Astrocyte (in vitro differentiated cells and primary cell): Measurements from ENCODE around the gene KLK12. TPM values are rescaled to one million over a fixed set of nuclear protein-coding genes. Genes with fewer than 3 reads are reported as not detected.

Experiments used
- DNase-seq: peaks from one replicate; pipeline ENCODE4 v3.0.0-alpha.2; 2010; ENCODE audit warnings: low read depth
- FAIRE-seq: peaks from 2 replicates; lab custom pipeline; 2011; peaks lifted over from hg19 to GRCh38; lab: Jason Lieb, UNC
- H2AFZ ChIP-seq: 2 replicates; pipeline ENCODE4 v1.6.0; 2012; ENCODE audit warnings: low read depth, low read length, inconsistent platforms
- H3K27ac ChIP-seq: 2 replicates; pipeline ENCODE4 v1.5.1; 2011; ENCODE audit warnings: low read depth, low read length, inconsistent platforms
- H3K27me3 ChIP-seq: 2 replicates; pipeline ENCODE4 v1.6.0; 2011; ENCODE audit warnings: low read length, inconsistent platforms; ENCODE audit not compliant: insufficient read depth
- H3K36me3 ChIP-seq: 2 replicates; pipeline ENCODE4 v1.5.1; 2011; ENCODE audit warnings: low read length, inconsistent platforms; ENCODE audit not compliant: insufficient read depth
- H3K4me1 ChIP-seq: 2 replicates; pipeline ENCODE4 v1.5.1; 2011; ENCODE audit warnings: low read length, inconsistent platforms; ENCODE audit not compliant: insufficient read depth
- H3K4me2 ChIP-seq: 2 replicates; pipeline ENCODE4 v1.6.0; 2012; ENCODE audit warnings: low read length, inconsistent platforms
- H3K4me3 ChIP-seq: 2 replicates; pipeline ENCODE4 v1.5.1; 2011; ENCODE audit warnings: low read depth, mild to moderate bottlenecking, low read length, inconsistent platforms; ENCODE audit not compliant: insufficient read depth
- H3K79me2 ChIP-seq: 2 replicates; pipeline ENCODE4 v1.6.0; 2012; ENCODE audit warnings: mild to moderate bottlenecking, low read length, inconsistent platforms; ENCODE audit not compliant: insufficient read depth
- H3K9ac ChIP-seq: 2 replicates; pipeline ENCODE4 v1.6.0; 2012; ENCODE audit warnings: mild to moderate bottlenecking, low read length, inconsistent platforms
- H3K9me3 ChIP-seq: 2 replicates; pipeline ENCODE4 v1.5.1; 2012; ENCODE audit warnings: low read depth, mild to moderate bottlenecking, low read length, inconsistent platforms; ENCODE audit not compliant: insufficient read depth
- H4K20me1 ChIP-seq: 2 replicates; pipeline ENCODE4 v1.6.0; 2012; ENCODE audit warnings: low read length, inconsistent platforms; ENCODE audit not compliant: insufficient read depth
- H3K27ac Mint-ChIP-seq: one replicate; pipeline ENCODE4 v1.8.0; 2021; ENCODE audit warnings: mild to moderate bottlenecking, mixed read lengths; ENCODE audit not compliant: unreplicated experiment
- H3K27me3 Mint-ChIP-seq: one replicate; pipeline ENCODE4 v1.8.0; 2021; ENCODE audit warnings: low read depth, mixed read lengths; ENCODE audit not compliant: unreplicated experiment
- H3K36me3 Mint-ChIP-seq: one replicate; pipeline ENCODE4 v1.8.0; 2021; ENCODE audit warnings: low read depth, mixed read lengths; ENCODE audit not compliant: unreplicated experiment
- H3K4me1 Mint-ChIP-seq: one replicate; pipeline ENCODE4 v1.8.0; 2021; ENCODE audit warnings: low read depth, mixed read lengths; ENCODE audit not compliant: unreplicated experiment
- H3K4me3 Mint-ChIP-seq: one replicate; pipeline ENCODE4 v1.8.0; 2021; ENCODE audit warnings: mild to moderate bottlenecking, moderate library complexity, mixed read lengths; ENCODE audit not compliant: unreplicated experiment
- H3K9me3 Mint-ChIP-seq: one replicate; pipeline ENCODE4 v1.8.0; 2021; ENCODE audit warnings: mild to moderate bottlenecking, mixed read lengths; ENCODE audit not compliant: unreplicated experiment
- EZH2 ChIP-seq: IDR thresholded peaks from 2 replicates; pipeline ENCODE4 v1.6.1; 2012; ENCODE audit warnings: mild to moderate bottlenecking, low read length, inconsistent platforms; ENCODE audit not compliant: insufficient read depth
- total RNA-seq: library from RNA; stranded (reverse); gene quantifications from 2 replicates; pipeline ENCODE4 v1.2.1, GENCODE V29; 2021
- TF ChIP-seq, protein P1 (sequence below): IDR thresholded peaks from 2 replicates; pipeline ENCODE4 v1.5.1; 2011; ENCODE audit warnings: low read depth, mild to moderate bottlenecking, inconsistent platforms, low read length, moderate library complexity; ENCODE audit not compliant: insufficient read depth

Gene KLK12
- total RNA-seq, 1 donor from 2014 or later, result not detected

DNA sequence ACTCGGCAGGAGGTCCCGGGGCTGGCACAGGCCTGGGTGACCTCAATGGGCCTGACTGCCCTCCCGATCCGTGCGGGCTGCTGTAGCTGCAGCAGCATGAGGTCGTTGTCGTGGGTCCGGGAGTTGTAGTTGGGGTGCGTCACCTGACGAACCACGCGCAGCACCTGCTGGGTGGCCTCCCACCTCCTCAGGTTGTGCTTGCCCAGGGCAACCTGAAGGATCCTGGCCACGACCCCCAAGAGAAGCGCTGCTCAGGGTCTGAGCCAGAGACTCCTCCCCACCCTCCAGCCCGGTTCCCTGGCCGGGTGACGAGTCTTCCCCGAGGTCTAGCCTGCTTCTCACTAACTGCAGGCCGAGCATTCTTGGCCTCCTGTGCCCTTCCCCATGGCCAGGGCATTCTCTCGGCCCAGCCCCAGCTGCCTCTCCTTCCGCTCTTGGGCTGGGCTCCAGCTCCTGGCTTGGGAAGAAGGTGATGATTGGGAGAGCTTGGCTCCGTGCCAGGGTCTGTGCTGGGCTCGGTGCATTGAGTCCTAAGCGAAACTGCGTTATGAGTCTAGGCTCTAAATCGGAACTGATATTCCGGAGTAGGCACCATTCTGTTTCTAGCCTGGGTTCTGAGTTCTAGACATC lies 44.8 kb upstream of the KLK12 start:
- Mint-ChIP-seq H3K9me3 (no peaks in the 10 kb centered on the region), H3K4me3 (no peak overlapping the region)

DNA sequence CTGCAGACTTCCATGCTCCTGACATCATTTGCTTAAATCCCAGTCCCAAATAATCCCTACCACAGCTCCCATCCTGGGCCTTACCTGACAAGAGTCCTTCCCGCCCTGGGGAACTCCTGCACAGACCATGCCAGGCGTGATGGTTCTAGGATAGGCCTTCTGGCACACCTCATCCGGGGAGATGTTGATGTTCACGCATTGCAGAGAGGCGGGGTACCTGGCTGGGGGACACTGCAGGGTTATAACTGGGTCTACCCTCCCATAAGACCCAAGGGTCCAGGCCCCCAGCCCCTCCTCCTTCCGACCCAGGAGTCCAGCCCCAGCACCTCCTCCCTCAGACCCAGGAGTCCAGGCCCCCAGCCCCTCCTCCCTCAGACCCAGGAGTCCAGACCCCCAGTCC lies 43.9 kb upstream of the KLK12 start:
- Histone ChIP-seq H3K4me2 (no peak overlapping the region), H4K20me1 (no peaks in the 10 kb centered on the region), H3K4me1 (no peaks in the 10 kb centered on the region), H3K9ac (no peak overlapping the region), H3K9me3 (no peaks in the 10 kb centered on the region), H3K4me3 (no peak overlapping the region), H3K27ac (no peak overlapping the region), H3K79me2 (no peaks in the 10 kb centered on the region), H3K36me3 (no peaks in the 10 kb centered on the region), H2AFZ (no peak overlapping the region), H3K27me3 (no peaks in the 10 kb centered on the region)
- peaks cover 2% of the 10 kb centered on the region for H3K36me3 Mint-ChIP-seq
- H3K4me3 Mint-ChIP-seq, result no peak overlapping the region
- no peak for DNase-seq
- no peak overlapping the region for H3K27ac Mint-ChIP-seq
- TF ChIP-seq, protein P1, sequence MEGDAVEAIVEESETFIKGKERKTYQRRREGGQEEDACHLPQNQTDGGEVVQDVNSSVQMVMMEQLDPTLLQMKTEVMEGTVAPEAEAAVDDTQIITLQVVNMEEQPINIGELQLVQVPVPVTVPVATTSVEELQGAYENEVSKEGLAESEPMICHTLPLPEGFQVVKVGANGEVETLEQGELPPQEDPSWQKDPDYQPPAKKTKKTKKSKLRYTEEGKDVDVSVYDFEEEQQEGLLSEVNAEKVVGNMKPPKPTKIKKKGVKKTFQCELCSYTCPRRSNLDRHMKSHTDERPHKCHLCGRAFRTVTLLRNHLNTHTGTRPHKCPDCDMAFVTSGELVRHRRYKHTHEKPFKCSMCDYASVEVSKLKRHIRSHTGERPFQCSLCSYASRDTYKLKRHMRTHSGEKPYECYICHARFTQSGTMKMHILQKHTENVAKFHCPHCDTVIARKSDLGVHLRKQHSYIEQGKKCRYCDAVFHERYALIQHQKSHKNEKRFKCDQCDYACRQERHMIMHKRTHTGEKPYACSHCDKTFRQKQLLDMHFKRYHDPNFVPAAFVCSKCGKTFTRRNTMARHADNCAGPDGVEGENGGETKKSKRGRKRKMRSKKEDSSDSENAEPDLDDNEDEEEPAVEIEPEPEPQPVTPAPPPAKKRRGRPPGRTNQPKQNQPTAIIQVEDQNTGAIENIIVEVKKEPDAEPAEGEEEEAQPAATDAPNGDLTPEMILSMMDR, result no peak
- no peak for TF ChIP-seq EZH2
- FAIRE-seq, result no peak
- H3K27me3 Mint-ChIP-seq, result peaks cover 33% of the 10 kb centered on the region
- no peaks in the 10 kb centered on the region for H3K4me1 Mint-ChIP-seq
- peaks cover 2% of the 10 kb centered on the region for H3K9me3 Mint-ChIP-seq

More for the DNA sequence above, 44.8 kb upstream of the KLK12 start:
- H2AFZ ChIP-seq, result no peak overlapping the region
- no peaks in the 10 kb centered on the region for H3K4me1 ChIP-seq
- no peak overlapping the region for H3K4me2 ChIP-seq
- H3K9me3 ChIP-seq, result no peaks in the 10 kb centered on the region
- H3K27ac ChIP-seq, result no peak overlapping the region
- no peak overlapping the region for H3K9ac ChIP-seq
- H3K79me2 ChIP-seq, result no peaks in the 10 kb centered on the region
- no peak overlapping the region for H3K4me3 ChIP-seq
- no peaks in the 10 kb centered on the region for H4K20me1 ChIP-seq
- no peaks in the 10 kb centered on the region for H3K36me3 ChIP-seq
- DNase-seq (no peak), FAIRE-seq (no peak)
- Mint-ChIP-seq H3K27me3 (peaks cover 38% of the 10 kb centered on the region), H3K4me1 (no peaks in the 10 kb centered on the region), H3K27ac (no peak overlapping the region), H3K36me3 (peaks cover 2% of the 10 kb centered on the region)
- TF ChIP-seq EZH2, result no peak
- TF ChIP-seq, protein P1, result no peak
- H3K27me3 ChIP-seq, result no peaks in the 10 kb centered on the region

DNA sequence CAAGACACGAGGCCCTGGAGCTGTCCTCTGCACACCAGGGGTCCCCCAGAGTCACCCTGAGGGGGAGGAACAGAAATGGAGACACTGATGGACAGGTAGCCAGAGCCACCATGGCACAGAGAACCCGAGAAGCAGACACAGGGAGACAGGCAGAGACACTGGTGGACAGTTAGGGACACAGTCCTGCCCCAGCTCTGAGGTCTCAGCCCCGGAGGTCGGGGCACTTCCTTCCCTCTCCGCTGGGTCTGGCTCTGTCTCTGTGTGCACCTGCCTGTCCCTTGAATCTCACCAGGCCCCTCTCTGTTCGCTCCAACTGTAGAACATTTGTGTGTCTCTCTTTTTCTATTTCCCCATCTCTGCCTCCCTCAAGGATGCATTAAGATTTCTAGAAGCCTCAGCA lies 43.3 kb upstream of the KLK12 start:
- H3K36me3 Mint-ChIP-seq, result peaks cover 2% of the 10 kb centered on the region

More for the DNA sequence above, 43.3 kb upstream of the KLK12 start:
- Mint-ChIP-seq H3K4me3 (no peak overlapping the region), H3K27me3 (peaks cover 27% of the 10 kb centered on the region), H3K9me3 (peaks cover 5% of the 10 kb centered on the region), H3K4me1 (no peaks in the 10 kb centered on the region), H3K27ac (no peak overlapping the region)
- Histone ChIP-seq H3K27ac (no peak overlapping the region), H3K9me3 (no peaks in the 10 kb centered on the region), H3K4me1 (no peaks in the 10 kb centered on the region), H3K27me3 (no peaks in the 10 kb centered on the region), H3K79me2 (no peaks in the 10 kb centered on the region), H3K36me3 (no peaks in the 10 kb centered on the region), H3K4me3 (no peak overlapping the region), H2AFZ (no peak overlapping the region), H3K4me2 (no peak overlapping the region), H3K9ac (no peak overlapping the region), H4K20me1 (no peaks in the 10 kb centered on the region)
- no peak for FAIRE-seq
- DNase-seq, result no peak
- TF ChIP-seq, protein P1, result no peak
- no peak for TF ChIP-seq EZH2
